ENCODE data around the gene BOC.

GRCh38 chr3:113238503-113238902 is 27.1 kb downstream of the BOC start:
- no peak for TF ChIP-seq POLR2A (IDR thresholded peaks at IDR 0.05)
- TF ChIP-seq CTCF (IDR thresholded peaks at IDR 0.05) = no peak
- TF ChIP-seq EP300 (IDR thresholded peaks at IDR 0.05) = no peak
